Stimulated activated CD4-positive, alpha-beta T cell treated with anti-CD3 and anti-CD28 coated beads, TNF-alpha, amount 100 ng/mL, for 4 hours (primary cell): ENCODE measurements around the gene RSRP1.
"Not testable (repeated sequence)": the region's sequence is repeated elsewhere in the genome, so short reads cannot be mapped to it uniquely, and the experiment has no call there.

Source experiments
- DNase-seq, 3 experiments: peaks; one replicate each; pipeline ENCODE4 v3.0.0-alpha.2; 2020; ENCODE audit warnings: low read depth in 3 of 3

RSRP1 gene

GRCh38 chr1:25247024-25247828, at the start of gene RSRP1:
TSS of gene RSRP1 (minus strand) at chr1:25247454. CDS start at chr1:25246963, 491 bp downstream.
- DNase-seq: peak; percentile 99 to 100 (median 99)

- DNase-seq: not testable (repeated sequence)
Measured at GRCh38 chr1:25296501-25296900, 49.2 kb upstream of the RSRP1 start.

- not testable (repeated sequence) for DNase-seq
Measured at GRCh38 chr1:25294889-25295826, 47.9 kb upstream of the RSRP1 start.

GRCh38 chr1:25293426-25293825, 46.2 kb upstream of the RSRP1 start:
- DNase-seq: not testable (repeated sequence)

GRCh38 chr1:25290043-25290442, 42.8 kb upstream of the RSRP1 start:
- not testable (repeated sequence) for DNase-seq

- not testable (repeated sequence) for DNase-seq
Measured at GRCh38 chr1:25288573-25289101, 41.4 kb upstream of the RSRP1 start.

- not testable (repeated sequence) for DNase-seq
Measured at GRCh38 chr1:25287164-25287563, 39.9 kb upstream of the RSRP1 start.

- DNase-seq: not testable (repeated sequence)
Measured at GRCh38 chr1:25285862-25286261, 38.6 kb upstream of the RSRP1 start.

- DNase-seq: not testable (repeated sequence)
Measured at GRCh38 chr1:25279693-25280111, 32.4 kb upstream of the RSRP1 start.

GRCh38 chr1:25278790-25279189, 31.5 kb upstream of the RSRP1 start:
- not testable (repeated sequence) for DNase-seq

- DNase-seq: not testable (repeated sequence)
Measured at GRCh38 chr1:25278358-25278757, 31.1 kb upstream of the RSRP1 start.

GRCh38 chr1:25277295-25277694, 30.0 kb upstream of the RSRP1 start:
- not testable (repeated sequence) for DNase-seq

- not testable (repeated sequence) for DNase-seq
Measured at GRCh38 chr1:25275648-25276047, 28.4 kb upstream of the RSRP1 start.

GRCh38 chr1:25272238-25272637, 25.0 kb upstream of the RSRP1 start, which contains the start of gene RHD:
TSS of gene RHD (plus strand) at chr1:25272509. CDS start at chr1:25272548, 39 bp downstream.
- not testable (repeated sequence) for DNase-seq

- DNase-seq: not testable (repeated sequence)
Measured at GRCh38 chr1:25268143-25268760, 21.0 kb upstream of the RSRP1 start.

- peak; percentile 77 to 88 (median 84) for DNase-seq
Measured at GRCh38 chr1:25267288-25268142, 20.3 kb upstream of the RSRP1 start.

- not testable (repeated sequence) for DNase-seq
Measured at GRCh38 chr1:25266554-25267287, 19.5 kb upstream of the RSRP1 start.

- not testable (repeated sequence) for DNase-seq
Measured at GRCh38 chr1:25260336-25260735, 13.1 kb upstream of the RSRP1 start.

GRCh38 chr1:25259813-25260212, 12.6 kb upstream of the RSRP1 start:
- not testable (repeated sequence) for DNase-seq

- no peak for DNase-seq
Measured at GRCh38 chr1:25257196-25257595, 9.9 kb upstream of the RSRP1 start.
